Heart right ventricle (tissue), 16 donors: ENCODE measurements around the gene NOL4. TPM values are rescaled to one million over a fixed set of nuclear protein-coding genes. Genes with fewer than 3 reads are reported as not detected.
"Not testable (repeated sequence)": the region's sequence is repeated elsewhere in the genome, so short reads cannot be mapped to it uniquely, and the experiment has no call there.

Source experiments
- ATAC-seq, 8 donors: fragments of 200-7000 bp; cut with Tn5 transposase; one replicate each; pipeline ENCODE4 v1.9.1; 2020; ENCODE audit warnings: mild to moderate bottlenecking in 8 of 8, moderate library complexity in 8 of 8, moderate number of reproducible peaks in 1 of 8
- DNase-seq, 2 donors: peaks; one replicate each; pipeline ENCODE4 v3.0.0-alpha.2; 2020
- H3K27ac ChIP-seq, 10 donors: fragments of 200-600 bp; sonication (generic) in 2 of 10; one replicate each; pipeline versions ENCODE4 v1.5.0 to v1.8.0; 2020 to 2022; ENCODE audit warnings: mild to moderate bottlenecking in 3 of 10
- H3K27me3 ChIP-seq, 7 donors: fragments of 200-600 bp; one replicate each; pipeline ENCODE4 v1.8.0; 2021 to 2022; ENCODE audit warnings: mild to moderate bottlenecking in 2 of 7
- H3K36me3 ChIP-seq, 9 donors: fragments of 200-600 bp; sonication (generic) in 1 of 9; one replicate each; pipeline versions ENCODE4 v1.5.0 to v1.8.0; 2020 to 2022; ENCODE audit warnings: mild to moderate bottlenecking in 2 of 9
- H3K4me1 ChIP-seq, 9 donors: fragments of 200-600 bp; sonication (generic) in 1 of 9; one replicate each; pipeline versions ENCODE4 v1.5.0 to v1.8.0; 2020 to 2022; ENCODE audit warnings: mild to moderate bottlenecking in 4 of 9
- H3K4me3 ChIP-seq, 10 donors: fragments of 200-600 bp; sonication (generic) in 2 of 10; one replicate each; pipeline versions ENCODE4 v1.5.0 to v1.8.0; 2020 to 2022; ENCODE audit warnings: mild to moderate bottlenecking in 7 of 10, moderate library complexity in 2 of 10
- H3K9me3 ChIP-seq, 11 donors: fragments of 200-600 bp in 10 of 11; sonication (generic) in 2 of 11; one replicate each; pipeline versions ENCODE4 v1.5.0 to v1.8.0; 2013 to 2022; ENCODE audit warnings: mild to moderate bottlenecking in 2 of 11, control low read depth in 1 of 11, moderate library complexity in 1 of 11
- CTCF ChIP-seq, 9 donors: fragments of 200-600 bp; sonication (generic) in 2 of 9; IDR thresholded peaks; one replicate each; pipeline versions ENCODE4 v1.5.0 to v1.8.0; 2021 to 2022; ENCODE audit warnings: antibody characterized with exemption in 9 of 9, mild to moderate bottlenecking in 5 of 9, moderate library complexity in 1 of 9
- WGBS, 2 donors: extraction: QIAGEN DNeasy Blood & Tissue Kit; methylation state at CpG; one replicate each; pipeline ENCODE4 v1.1.7; 2013; ENCODE audit warnings: inconsistent platforms in 1 of 2; 5-methylcytosine and 5-hydroxymethylcytosine counted together
- intact Hi-C, 10 donors: fragments of 100-400 bp; cut with DNase I; formaldehyde crosslinking; loops; one replicate each; pipeline versions ENCODE4 v1.11.1 to v1.14.2; 2022
- polyA plus RNA-seq, 2 donors: library from polyadenylated mRNA; stranded (reverse); fragments of 200-250 nt; gene quantifications; one replicate each; pipeline ENCODE4 v1.2.3, GENCODE V29; 2013
- total RNA-seq, 10 donors: library from RNA; stranded (reverse); fragmentation: NEBNext Ultra II Directional in 3 of 10; extraction: Animal tissue kit (Norgen Biotek cat#: 25700) in 3 of 10; gene quantifications; one replicate each; pipeline versions ENCODE4 v1.2.1 to v1.2.4, GENCODE V29; 2021 to 2023
- donor health status: Arrhythmogenic right ventricular cardiomyopathy.
- donor health status: ischemic (EF 13 %, LVEDD 7.1; RV severe dilation, severe dysfunction).
- donor health status: healthy with polysubstance abuse.
- donor health status: DM: no; HTN: yes; CAD: no.
- donor health status: DM: no; HTN: no; CAD: no.
- donor health status: ischemic (EF 25% LVEDD 6.9; RV normal size, moderate dysfunction).
- donor health status: ischemic (EF 25% LVEDD 5.7; RV mildly dilated, moderate dysfunction).
- donor health status: healthy.
- donor health status: DM: yes; HTN: yes; CAD: no.
- donor health status: Ischemic cardiomyopathy.
- donor health status: ischemic (EF 35%, LVEDD 5.7; RV mildly dilated, moderate dysfunction).
- donor health status: nonischemic (EF 11% LVEDD 7.7; RV severe dilation, severe dysfunction).
- donor health status: DM: yes; HTN: yes; CAD: no.
- donor health status: PGD.
- donor health status: ischemic (EF 29% LVEDD 5.4; RV normal size, mild dysfunction).
- donor health status: nonischemic (EF 23%, LVEDD 6.1; RV moderate dilation, normal function).

NOL4 gene
- total and polyA plus RNA-seq, 12 donors: 0.03 to 0.73 (median 0.40) TPM; not detected in 6

- no peak overlapping the region for H3K27ac ChIP-seq
- peaks cover 0 to 5% (median 0%) of the 10 kb centered on the region in 7 donors for H3K27me3 ChIP-seq
- H3K4me3 ChIP-seq: no peak overlapping the region
- intact Hi-C loops: no loop called here
- no peaks in the 10 kb centered on the region for H3K36me3 ChIP-seq
- DNase-seq (no peak), ATAC-seq (no peak)
- no peak for TF ChIP-seq CTCF (IDR thresholded peaks at IDR 0.05)
- H3K9me3 ChIP-seq: peaks cover 0 to 42% (median 9%) of the 10 kb centered on the region in 11 donors
- no peaks in the 10 kb centered on the region for H3K4me1 ChIP-seq
- WGBS, 2 donors: 73 to 79% methylated on average over 2 of the region's 2 CpGs
Measured at GRCh38 chr18:34251919-34252318, 27.2 kb upstream of the NOL4 start.

- ATAC-seq (no peak), DNase-seq (no peak)
- TF ChIP-seq CTCF (IDR thresholded peaks at IDR 0.05): no peak
- intact Hi-C loops: no loop called here
- H3K27me3 ChIP-seq: peaks cover 0 to 5% (median 0%) of the 10 kb centered on the region in 7 donors
- no peaks in the 10 kb centered on the region for H3K36me3 ChIP-seq
- H3K4me1 ChIP-seq: no peaks in the 10 kb centered on the region
- no peak overlapping the region for H3K4me3 ChIP-seq
- no peak overlapping the region for H3K27ac ChIP-seq
- 84 to 91% methylated on average over 3 of the region's 3 CpGs for WGBS, 2 donors
- peaks cover 0 to 37% (median 6%) of the 10 kb centered on the region in 11 donors for H3K9me3 ChIP-seq
Measured at GRCh38 chr18:34248727-34249126, 24.0 kb upstream of the NOL4 start.

GRCh38 chr18:34242739-34243138 lies 18.0 kb upstream of the NOL4 start:
- 56 to 60% methylated on average over 2 of the region's 2 CpGs for WGBS, 2 donors
- no peak for ATAC-seq
- DNase-seq: no peak
- Histone ChIP-seq H3K36me3 (no peaks in the 10 kb centered on the region), H3K27ac (no peak overlapping the region), H3K27me3 (no peaks in the 10 kb centered on the region), H3K4me3 (no peak overlapping the region), H3K9me3 (peaks cover 0 to 30% (median 0%) of the 10 kb centered on the region in 11 donors), H3K4me1 (no peaks in the 10 kb centered on the region)
- no peak for TF ChIP-seq CTCF (IDR thresholded peaks at IDR 0.05)
- intact Hi-C loops: no loop called here

- 95% methylated on average over 38 to 39 of the region's 39 CpGs for WGBS, 2 donors
- Histone ChIP-seq H3K27me3 (peaks cover 0 to 12% (median 4%) of the 10 kb centered on the region in 7 donors), H3K9me3 (peaks cover 0 to 13% (median 0%) of the 10 kb centered on the region in 11 donors)
- intact Hi-C loops, H3K36me3 ChIP-seq, H3K27ac ChIP-seq, ATAC-seq, H3K4me1 ChIP-seq, H3K4me3 ChIP-seq, DNase-seq: not testable (repeated sequence)
Measured at GRCh38 chr18:34233781-34234388, 9.2 kb upstream of the NOL4 start.

- WGBS, 2 donors: 8 to 13% methylated on average over 3 of the region's 3 CpGs
- H3K4me1 ChIP-seq: peaks cover 8 to 36% (median 30%) of the 10 kb centered on the region in 9 donors
- H3K27me3 ChIP-seq: peaks cover 0 to 93% (median 74%) of the 10 kb centered on the region in 7 donors
- intact Hi-C loops: no loop called here
- no peaks in the 10 kb centered on the region for H3K9me3 ChIP-seq
- H3K36me3 ChIP-seq: no peaks in the 10 kb centered on the region
- no peak for DNase-seq
- ATAC-seq: no peak
- H3K27ac ChIP-seq: no peak overlapping the region
- no peak for TF ChIP-seq CTCF (IDR thresholded peaks at IDR 0.05)
- peak overlapping the region in 7 of 10 donors; percentile 33 to 54 (median 48) for H3K4me3 ChIP-seq
Measured at GRCh38 chr18:34225218-34225553, 473 bp upstream of the NOL4 start.
